Measurements from ENCODE around the gene COLEC11.

DNA sequence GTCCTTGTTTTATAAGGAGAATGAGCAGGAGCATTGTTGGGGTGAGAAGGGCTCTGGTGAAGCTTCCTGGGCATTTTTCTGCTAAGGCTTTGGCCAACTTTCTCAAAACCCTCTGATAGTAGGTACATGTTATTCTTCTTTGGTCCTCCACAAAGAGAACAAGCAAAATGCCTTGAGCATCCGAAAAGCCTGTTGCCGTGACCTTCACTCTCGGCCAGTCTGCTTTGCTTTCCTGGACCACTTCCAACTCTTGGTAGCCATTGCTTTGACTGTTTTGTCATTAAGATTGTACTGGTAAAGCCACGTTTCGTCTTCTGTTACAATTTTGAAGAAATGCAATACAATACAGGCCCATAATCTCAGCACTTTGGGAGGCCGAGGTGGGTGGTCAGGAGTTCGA, 35.7 kb downstream of the COLEC11 start:
- no peak for TF ChIP-seq POLR2A (IDR thresholded peaks at IDR 0.05; ENCODE audit: low read depth)
- TF ChIP-seq, protein P1, sequence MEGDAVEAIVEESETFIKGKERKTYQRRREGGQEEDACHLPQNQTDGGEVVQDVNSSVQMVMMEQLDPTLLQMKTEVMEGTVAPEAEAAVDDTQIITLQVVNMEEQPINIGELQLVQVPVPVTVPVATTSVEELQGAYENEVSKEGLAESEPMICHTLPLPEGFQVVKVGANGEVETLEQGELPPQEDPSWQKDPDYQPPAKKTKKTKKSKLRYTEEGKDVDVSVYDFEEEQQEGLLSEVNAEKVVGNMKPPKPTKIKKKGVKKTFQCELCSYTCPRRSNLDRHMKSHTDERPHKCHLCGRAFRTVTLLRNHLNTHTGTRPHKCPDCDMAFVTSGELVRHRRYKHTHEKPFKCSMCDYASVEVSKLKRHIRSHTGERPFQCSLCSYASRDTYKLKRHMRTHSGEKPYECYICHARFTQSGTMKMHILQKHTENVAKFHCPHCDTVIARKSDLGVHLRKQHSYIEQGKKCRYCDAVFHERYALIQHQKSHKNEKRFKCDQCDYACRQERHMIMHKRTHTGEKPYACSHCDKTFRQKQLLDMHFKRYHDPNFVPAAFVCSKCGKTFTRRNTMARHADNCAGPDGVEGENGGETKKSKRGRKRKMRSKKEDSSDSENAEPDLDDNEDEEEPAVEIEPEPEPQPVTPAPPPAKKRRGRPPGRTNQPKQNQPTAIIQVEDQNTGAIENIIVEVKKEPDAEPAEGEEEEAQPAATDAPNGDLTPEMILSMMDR (IDR thresholded peaks at IDR 0.05): no peak

Measured in esophagus muscularis mucosa (tissue), 3 donors.